Measurements from ENCODE around the gene ANKFY1.

The ANKFY1 gene, protein sequence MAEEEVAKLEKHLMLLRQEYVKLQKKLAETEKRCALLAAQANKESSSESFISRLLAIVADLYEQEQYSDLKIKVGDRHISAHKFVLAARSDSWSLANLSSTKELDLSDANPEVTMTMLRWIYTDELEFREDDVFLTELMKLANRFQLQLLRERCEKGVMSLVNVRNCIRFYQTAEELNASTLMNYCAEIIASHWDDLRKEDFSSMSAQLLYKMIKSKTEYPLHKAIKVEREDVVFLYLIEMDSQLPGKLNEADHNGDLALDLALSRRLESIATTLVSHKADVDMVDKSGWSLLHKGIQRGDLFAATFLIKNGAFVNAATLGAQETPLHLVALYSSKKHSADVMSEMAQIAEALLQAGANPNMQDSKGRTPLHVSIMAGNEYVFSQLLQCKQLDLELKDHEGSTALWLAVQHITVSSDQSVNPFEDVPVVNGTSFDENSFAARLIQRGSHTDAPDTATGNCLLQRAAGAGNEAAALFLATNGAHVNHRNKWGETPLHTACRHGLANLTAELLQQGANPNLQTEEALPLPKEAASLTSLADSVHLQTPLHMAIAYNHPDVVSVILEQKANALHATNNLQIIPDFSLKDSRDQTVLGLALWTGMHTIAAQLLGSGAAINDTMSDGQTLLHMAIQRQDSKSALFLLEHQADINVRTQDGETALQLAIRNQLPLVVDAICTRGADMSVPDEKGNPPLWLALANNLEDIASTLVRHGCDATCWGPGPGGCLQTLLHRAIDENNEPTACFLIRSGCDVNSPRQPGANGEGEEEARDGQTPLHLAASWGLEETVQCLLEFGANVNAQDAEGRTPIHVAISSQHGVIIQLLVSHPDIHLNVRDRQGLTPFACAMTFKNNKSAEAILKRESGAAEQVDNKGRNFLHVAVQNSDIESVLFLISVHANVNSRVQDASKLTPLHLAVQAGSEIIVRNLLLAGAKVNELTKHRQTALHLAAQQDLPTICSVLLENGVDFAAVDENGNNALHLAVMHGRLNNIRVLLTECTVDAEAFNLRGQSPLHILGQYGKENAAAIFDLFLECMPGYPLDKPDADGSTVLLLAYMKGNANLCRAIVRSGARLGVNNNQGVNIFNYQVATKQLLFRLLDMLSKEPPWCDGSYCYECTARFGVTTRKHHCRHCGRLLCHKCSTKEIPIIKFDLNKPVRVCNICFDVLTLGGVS

DNA sequence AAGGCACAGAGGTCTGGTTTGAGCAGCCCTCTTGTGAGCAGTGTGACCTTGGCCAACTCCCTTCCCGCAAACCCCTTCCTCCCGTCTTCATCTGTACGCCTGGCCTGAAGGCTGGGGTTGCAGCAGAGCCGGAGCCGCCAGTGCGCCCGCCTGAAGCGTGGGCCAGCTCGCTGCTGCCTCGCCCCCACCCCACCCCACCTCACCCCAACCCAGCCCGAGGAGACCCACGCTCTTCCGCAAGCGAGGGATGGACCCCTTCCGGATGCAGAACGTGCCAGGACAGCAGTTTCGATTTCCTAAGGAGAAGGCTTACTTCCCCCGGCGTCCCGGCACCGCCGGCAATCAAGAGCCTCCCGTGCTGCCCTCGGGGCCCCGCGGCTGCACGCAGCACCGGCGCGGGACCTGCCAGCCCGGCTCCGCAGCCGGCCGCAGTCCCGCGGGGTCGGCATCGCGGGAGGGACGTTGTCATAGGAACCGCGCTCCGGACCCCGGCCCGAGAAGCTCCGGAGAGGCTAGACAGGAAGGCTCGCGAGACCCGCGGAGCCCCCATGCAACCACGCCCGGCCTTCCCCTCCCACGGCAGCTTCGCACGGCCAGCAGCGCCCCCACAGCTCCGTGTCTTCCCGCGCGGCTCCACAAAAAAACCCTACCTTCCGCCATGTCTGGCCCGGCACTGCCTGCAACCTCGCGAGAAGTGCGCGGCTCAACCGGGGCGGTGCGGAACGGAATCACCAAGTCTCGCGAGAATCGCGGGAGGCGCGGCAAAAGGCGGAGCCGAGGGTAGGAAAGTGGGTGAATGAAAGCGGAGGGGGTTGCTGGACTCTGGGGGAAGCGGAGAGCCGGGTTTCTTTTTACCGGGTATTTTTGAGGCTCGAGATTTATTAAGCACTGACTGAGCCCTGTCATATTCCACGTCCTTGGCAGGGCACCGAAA, at the start of gene ANKFY1:
ANKFY1 (minus strand) TSS at position 698 of the 934 bp plus-strand sequence; CDS start at position 660, 38 bp downstream.
- DNase-seq: peak; percentile 86

DNA sequence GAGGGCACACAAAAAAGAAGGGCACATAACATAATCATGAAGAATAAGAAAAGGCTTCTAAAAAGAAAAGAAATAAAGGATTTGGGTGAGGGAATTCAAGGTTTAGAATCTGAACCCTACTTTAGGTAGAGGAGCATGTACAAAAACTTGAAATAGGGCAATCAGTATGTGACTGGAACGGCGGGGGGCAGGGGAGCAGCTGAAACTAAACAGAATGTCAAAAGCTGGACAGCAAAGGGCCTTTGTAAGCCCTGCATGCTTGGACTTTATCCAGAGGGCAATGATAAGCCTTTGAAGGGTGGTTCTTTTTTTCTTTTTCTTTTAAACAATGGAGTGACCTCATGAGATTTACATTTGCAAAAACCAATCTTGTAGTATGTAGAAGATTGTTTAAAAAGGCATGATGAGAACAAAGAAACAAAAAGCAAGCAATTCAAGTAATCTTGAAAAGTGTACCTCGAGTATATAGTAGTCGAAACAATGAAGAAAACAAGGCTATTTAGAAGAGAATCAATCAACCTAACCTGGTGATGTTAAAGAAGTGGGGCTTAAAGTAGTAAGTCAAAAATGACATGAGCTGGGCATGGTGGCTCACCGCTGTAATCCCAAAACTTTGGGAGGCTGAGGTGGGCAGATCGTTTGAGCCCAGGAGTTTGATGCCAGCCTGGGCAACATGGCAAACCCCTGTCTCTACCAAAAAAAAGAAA, 46.7 kb upstream of the ANKFY1 start:
- no peak for DNase-seq

DNA sequence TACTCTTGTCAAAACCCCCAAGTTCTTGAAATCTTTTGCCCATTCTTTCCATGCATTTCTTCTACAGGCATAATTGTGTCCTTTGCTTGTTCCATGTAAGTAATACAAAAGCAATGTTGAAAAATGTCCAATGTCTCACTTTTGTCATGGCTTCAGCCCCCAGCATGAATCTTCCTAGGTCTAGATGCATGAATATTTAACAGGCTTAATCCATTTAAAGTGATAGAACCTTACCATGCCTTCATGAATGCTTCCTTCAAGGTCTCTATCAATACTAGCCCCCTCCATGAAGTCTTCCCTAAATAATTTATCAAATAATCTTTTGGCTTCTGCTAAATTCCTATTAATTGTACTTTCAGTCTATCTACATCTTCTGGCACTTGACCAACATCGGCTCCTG, 46.1 kb upstream of the ANKFY1 start:
- no peak for DNase-seq

DNA sequence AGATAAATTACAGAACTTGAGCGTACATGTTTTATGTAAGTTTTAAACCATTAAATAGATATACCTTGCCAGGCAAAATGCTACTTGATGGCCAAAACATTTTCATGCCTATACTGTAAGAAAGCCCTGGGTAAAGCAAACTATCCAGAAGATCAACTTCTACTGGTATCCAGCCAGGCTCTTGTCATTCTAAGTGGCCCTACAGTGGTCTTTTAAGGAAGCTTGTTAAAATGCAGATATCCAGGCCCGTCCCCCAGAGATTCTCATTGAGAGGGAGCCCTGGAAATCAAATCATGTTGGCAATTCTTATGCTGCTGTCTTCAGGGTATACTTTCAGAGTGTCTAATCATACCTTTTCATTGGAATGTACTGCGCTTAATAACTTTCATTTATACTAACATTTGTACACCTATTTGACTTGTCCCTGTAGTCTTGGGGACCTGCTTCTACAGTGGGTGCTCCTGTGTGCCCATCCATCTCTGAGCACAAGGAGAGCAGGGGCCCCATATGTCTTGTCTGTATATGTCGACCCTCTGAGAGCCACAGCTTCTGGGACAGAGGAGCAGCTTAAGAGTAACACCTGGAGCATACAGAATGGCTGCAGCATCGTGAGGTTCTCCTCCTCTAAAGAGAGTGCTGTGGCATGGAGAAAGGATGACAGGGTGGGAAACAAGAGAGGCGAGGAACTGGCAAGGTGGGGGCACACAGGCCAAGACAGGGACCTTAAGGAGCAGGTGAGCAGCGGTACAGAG, 43.6 kb upstream of the ANKFY1 start:
- DNase-seq: no peak

DNA sequence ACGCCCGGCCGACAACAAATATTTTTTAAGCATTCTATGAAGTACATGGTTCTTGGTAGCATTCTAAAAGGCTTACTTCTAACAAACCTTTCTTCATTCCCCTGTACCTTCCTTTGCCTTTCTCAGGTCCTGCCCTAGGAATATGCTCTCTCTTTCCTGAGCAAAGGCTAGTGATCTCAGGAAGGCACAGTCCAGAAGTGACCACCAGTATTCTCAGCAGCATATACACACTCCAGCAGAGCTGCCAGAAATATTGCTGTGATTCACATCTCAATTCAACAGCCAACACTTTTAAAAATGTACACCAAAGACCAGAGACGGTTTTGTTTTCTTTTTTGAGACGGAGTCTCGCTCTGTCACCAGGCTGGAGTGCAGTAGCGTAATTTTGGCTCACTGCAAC, 41.4 kb upstream of the ANKFY1 start:
- DNase-seq: no peak

DNA sequence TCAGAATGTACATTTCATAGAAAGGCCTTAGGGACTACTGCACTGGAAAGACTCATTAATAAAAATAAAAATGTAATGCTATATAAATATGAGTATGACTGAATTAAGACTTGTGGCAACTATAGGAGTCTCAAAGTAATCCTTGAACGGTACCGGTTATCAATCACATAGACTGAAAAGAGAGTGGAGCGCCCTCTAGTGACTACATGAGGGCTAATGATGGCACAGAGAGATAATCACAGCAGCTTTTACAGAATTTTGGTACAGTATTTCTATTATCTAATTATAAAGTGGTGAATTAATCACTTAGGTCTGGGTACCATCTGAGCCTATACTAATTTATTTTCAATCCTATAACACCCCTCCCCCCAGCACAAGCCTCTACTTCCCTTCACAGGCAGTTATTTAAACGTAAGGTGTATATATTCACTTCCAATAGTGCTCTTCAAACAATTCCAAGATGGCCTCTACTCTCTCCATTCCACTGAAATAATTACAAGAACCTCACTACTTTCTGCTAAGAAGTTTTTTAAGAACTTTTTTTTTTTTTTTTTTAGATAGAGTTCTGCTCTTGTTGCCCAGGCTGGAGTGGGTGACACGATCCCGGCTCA, 40.7 kb upstream of the ANKFY1 start:
- peak; percentile 36 for DNase-seq

DNA sequence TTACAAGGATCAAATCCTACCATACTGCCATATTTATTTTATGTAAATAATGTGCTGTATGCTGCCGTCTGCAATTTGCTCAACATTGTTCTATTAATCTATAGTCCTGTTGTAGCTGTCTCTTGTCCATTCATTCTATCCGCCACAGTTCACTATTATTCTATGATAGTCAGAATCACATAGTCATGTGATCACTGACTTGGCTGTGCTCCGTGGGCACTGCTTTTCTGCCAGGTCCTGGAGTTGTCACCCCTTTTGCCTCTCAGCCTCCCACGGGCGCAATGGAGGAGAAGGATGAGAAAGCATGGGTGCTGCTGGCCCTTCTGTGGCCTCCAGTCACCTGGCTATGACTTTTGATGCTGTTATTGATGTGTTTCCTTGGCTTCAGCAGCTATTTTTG, 37.3 kb upstream of the ANKFY1 start:
- DNase-seq: no peak

DNA sequence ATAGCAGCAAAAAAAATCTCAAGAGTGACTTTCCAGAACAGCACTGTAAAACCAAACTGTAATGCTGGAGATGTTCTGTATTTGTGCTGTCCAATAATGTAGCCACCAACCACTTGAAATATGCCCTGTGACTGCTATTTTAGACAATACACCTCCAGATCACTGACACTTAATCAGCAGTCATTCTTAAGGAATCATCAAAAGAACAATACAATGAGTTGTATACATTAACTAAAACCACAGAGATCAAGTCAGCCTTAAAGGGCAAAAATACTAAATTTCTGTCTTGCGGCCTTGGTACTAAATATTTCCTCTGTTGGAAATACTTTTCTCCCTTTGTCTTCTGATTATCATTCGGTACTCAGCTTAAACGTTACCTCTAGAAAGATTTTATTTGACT, 33.6 kb upstream of the ANKFY1 start:
- no peak for DNase-seq

DNA sequence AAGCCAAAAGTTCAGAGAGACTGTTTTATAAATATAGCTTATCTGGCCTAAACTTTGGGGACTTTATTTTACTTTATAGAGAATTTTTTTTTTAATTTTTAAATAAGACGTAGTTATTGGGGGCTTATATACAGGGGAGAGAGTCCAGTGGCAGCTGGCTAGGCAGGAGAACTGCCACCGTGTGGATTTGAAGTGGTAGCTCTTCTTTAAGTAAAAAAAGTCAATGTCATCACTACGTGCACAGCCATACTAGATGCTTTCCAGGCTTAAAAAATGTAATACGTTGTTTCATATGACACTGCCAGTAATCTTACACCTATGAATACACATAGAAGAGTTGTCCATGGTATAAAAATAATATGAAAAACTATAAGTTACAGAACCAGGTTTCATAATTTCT, 31.9 kb upstream of the ANKFY1 start:
- DNase-seq: no peak

DNA sequence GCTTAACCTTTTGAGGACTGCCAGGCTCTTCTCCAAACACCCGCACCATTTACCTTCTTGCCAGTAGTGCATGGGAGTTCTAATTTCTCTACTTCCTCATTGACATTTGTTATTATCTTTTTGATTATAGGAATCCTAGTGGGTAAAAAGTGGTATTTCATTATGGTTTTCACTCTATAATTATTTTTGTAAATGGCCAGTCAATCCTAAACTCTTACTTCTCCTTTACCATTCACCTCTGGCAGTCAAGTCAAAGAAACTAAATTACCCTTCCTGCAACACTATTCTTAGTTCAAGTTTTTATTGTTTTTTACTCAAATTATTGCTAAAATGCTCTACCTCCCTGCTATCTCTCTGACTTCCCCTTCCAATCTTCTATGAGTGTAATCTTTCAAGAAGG, 29.8 kb upstream of the ANKFY1 start:
- DNase-seq: peak; percentile 40

DNA sequence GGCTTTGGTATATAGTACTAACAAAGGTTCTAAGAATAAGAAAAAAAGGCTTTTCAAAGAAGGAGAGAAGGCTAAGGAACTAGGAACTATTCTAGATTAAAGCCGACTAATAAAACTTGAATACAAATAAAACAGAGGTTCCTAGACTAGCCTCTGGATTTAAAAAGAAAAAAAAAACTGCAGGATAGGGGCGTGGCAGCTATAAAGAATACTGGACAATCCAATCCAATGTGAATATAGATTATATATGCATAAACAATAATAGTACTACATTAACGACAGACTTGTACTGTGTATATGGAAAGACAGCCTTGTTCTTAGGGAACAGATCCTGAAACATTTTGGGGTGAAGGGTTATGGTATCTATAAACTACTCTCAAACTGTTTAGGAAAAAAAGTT, 23.9 kb upstream of the ANKFY1 start:
- no peak for DNase-seq

DNA sequence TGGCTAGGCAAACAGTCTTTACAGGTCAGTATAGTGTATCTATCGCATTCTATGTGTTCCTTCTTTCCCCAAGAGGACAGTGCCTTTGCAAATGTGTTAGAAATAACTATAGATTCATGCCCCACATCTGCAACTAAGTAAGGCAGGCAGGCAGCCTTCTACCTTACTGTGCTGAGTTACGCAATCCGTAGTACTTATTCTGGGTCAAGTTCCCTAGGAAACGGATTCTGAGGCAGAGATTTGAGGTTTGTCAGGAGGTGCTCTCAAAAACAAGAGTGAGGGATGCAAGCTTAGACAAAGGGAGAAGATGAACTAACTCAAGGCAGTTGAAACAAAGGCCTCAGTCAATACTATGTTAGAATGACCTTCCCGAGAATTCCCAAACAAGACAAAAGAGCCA, 12.7 kb upstream of the ANKFY1 start:
- no peak for DNase-seq

DNA sequence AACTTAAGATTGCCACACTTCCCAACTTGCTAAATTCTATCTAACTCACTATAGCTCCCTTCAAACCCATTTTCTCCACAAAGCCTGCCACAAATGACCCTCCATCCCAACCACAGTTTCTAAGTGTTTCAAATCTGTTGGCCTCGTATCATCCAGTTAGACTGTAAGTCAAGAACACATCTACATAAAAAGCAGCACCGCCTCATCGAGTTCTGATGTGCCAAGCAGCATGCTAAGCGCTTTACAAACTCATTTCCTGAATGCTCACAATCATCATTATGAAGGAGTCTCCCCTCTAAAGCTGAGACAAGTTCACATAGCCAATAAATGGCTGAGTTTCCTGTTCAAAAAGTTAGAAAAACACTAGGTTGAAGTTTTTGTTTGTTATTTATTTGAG, 9.2 kb upstream of the ANKFY1 start:
- no peak for DNase-seq

DNA sequence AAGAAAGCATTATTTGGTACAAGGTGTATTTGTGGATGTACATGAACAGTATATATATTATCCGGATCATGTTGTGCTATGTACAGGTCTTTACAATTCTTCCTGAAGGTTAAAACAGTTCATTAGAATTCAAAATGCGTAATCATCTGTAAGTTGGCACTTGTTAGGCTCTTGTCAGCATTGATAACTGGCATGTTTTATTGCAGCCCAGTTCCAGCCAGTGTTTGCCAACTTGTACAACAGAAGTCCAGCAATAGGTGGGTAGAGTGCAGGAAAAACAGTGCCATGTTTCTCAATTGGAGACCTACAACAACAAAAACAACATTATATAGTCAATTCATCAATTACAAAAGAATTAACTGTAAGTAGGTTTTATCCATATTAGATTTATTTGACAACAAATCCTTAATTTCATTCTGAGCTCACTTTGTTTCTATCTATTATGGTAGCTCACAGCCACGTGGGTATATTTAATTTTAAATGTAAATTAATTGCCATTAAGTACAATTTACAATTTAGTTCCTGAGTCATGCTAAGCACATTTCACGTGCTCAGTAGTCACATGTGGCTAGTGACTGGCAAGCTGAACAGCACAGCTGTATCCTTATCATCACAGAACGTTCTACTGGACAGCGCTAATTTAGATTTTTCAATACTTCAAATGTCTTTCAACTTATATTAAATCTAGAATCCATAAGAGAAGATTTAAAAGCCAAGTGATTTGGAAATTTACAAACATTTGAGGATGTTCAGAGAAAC, 8.6 kb upstream of the ANKFY1 start:
- DNase-seq: no peak

DNA sequence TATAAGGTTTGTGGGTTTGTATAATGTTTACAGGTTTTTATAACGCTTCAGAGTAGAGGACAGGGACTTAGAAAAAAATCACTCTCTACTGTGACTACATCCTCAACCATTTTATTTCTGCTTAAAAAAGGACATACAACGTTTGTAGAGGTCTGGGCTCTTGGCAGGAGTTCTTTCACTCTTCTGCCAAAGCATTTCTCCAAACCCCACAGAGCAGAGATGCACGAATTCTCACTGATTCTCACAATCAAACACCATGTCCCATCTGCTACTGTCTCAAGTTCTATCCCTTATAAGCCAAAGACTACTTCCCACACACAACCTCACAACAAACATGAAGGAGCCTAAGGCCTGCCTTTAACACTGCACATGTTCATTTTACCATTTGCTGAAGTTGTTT, 7.0 kb upstream of the ANKFY1 start:
- DNase-seq: no peak

DNA sequence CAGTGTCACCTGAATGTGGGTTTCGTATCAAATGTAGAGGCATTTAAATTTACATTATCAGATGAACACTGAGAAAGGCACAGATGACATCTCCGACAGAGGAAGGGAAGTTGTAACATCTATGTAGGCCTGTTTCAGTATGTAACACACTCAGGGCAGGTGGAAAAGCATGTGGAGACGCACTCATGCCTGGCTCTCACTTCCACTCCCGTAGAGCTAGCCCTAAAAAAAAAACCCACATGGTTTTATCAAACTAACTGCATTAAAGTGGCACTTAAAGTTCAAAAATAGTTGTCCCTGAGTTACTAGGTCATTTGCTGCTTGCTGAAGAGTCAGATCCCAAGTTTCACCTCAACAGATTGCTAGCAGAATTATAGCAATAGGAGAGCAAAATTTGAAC, 6.1 kb upstream of the ANKFY1 start:
- no peak for DNase-seq

DNA sequence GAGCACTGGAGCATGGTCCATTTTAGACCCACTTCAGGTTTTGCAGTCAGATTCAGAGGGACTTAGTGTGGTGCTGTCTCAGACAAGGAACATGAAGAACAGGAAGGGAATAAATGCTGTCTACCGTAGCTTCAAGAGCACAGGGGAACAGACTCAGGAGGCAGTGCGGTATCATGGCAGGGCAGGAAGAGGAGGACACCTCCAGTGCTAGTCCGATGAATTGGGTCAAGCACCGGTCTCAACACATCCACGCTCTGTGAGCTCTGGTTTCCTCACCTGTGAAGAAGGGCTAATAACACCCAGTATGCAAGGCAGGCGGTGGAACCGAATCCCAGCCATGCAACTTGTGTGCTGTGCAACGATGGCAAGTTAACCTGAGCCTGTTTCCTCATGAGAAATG, 3.6 kb upstream of the ANKFY1 start:
- DNase-seq: no peak

DNA sequence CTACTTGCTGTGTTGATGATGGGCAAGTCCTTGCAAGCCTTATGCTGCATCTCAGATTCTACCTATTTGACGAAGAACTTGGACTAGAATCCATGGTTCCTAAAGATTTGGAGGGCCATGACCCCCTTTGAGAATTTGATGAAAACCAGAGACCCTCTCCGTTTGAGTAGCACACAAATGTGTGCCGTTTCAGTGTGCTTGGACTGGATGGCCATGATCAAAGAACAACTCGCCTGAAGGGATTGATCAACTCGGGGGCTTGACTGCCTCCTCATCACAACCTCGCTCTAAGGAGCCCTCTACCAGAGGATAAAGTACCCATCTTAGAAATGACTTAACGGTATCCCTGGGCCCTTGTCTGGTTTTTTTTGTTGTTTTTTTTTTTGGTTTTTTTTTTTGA, 2.8 kb upstream of the ANKFY1 start:
- no peak for DNase-seq

DNA sequence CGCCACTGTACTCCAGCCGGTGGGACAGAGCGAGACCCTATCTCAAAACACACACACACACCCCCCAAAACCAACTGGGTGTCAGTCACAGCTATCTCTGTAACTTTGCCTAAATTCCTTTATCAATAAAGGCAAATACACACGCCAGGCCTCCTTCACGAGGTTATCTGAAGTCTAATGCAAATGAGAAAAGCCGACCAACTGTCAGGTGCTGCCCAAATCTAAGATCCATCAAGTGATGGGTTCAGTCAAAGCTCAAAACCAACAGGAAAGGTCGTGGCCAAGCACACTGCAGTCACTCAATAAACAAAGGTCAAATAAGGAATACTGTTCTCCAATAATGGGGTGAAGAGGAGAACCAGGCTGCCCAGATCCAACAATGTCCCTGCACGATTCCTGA, 1.1 kb downstream of the ANKFY1 start:
- no peak for DNase-seq

DNA sequence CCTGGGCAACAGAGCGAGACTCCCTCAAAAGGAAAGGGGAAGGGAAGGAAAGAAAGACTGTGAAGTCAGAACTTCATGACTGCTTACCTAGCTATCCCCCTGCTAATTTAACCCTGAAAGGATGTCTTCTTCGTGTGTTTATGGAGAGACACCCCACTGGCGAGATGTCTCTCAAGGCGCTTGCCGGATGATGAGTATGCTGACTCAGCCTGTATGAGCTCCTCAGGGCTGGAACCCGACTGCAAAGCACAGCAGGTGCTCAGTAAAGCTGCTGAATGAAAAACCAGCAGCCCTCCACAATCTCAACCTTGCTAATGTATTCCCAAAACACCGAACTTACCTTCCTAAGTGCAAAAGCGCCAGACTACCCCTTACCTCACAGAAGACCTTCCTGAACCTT, 2.3 kb downstream of the ANKFY1 start:
- DNase-seq: no peak

All from MV-4-11 (cell line).